Activated B cell treated with CpG ODN at 0.5 μM for 24 hours (primary cell): ENCODE results near the gene AMBRA1. TPM values are rescaled to one million over a fixed set of nuclear protein-coding genes. Genes with fewer than 3 reads are reported as not detected.

Experiments used
- ATAC-seq: fragments of 200-7000 bp; cut with Tn5 transposase; one replicate; pipeline ENCODE4 v1.10.0; 2021; ENCODE audit warnings: low read depth, mild to moderate bottlenecking, moderate library complexity
- CTCF ChIA-PET: fragments of 350-600 bp; sonication (Branson Sonifier 250); formaldehyde crosslinking; loops from one replicate; lab custom pipeline; 2021; ENCODE audit warnings: antibody characterized with exemption; lab: Charles Lee
- POLR2A ChIA-PET: fragments of 350-600 bp; sonication (Branson Sonifier 250); formaldehyde crosslinking; loops from one replicate; lab custom pipeline; 2021; ENCODE audit warnings: antibody characterized with exemption; lab: Charles Lee
- DNase-seq: peaks from one replicate; pipeline ENCODE4 v3.0.0; 2022
- H3K27ac Mint-ChIP-seq: one replicate; pipeline ENCODE4 v1.8.0; 2020; ENCODE audit warnings: mixed read lengths
- H3K27me3 Mint-ChIP-seq: one replicate; pipeline ENCODE4 v1.8.0; 2021; ENCODE audit warnings: mixed read lengths
- H3K36me3 Mint-ChIP-seq: one replicate; pipeline ENCODE4 v1.8.0; 2021; ENCODE audit warnings: low read depth, mixed read lengths
- H3K4me1 Mint-ChIP-seq: one replicate; pipeline ENCODE4 v1.8.0; 2021; ENCODE audit warnings: mixed read lengths
- H3K4me3 Mint-ChIP-seq: one replicate; pipeline ENCODE4 v1.8.0; 2020; ENCODE audit warnings: mild to moderate bottlenecking, mixed read lengths
- H3K9me3 Mint-ChIP-seq: one replicate; pipeline ENCODE4 v1.8.0; 2020; ENCODE audit warnings: mixed read lengths
- CTCF ChIP-seq: fragments of 200-600 bp; IDR thresholded peaks from one replicate; pipeline ENCODE4 v1.8.0; 2022; ENCODE audit warnings: antibody characterized with exemption, mild to moderate bottlenecking
- intact Hi-C: fragments of 100-400 bp; cut with micrococcal nuclease; formaldehyde crosslinking; loops from one replicate; pipeline ENCODE4 v1.15.1; 2024
- total RNA-seq: library from RNA; stranded (reverse); gene quantifications from 2 replicates; pipeline ENCODE4 v1.2.3, GENCODE V29; 2022

Gene AMBRA1
- total RNA-seq, 1 donor from 2014 or later: 39.1 TPM

DNA sequence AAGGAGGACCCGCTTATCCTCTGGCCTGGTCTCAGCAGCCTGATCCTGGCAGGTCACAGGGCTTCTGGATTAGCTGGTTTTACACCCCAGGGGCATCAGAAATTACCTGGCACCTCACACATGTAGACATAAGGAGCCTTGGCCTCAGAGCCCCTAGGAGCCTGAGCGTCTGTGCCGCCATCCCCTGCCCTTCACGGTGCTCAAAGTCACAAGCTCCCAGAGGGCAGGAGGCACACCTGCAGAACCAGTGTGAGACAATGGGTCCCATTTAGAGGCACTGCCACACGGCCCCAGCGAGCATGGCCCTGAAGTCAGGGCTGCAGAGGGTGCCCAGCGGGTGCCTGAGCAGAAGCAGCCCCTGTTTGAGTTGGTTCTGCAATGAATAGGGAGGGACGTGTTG is 242.7 kb downstream of the AMBRA1 start:
- Mint-ChIP-seq H3K4me1 (peaks cover 44% of the 10 kb centered on the region), H3K9me3 (no peaks in the 10 kb centered on the region), H3K27ac (no peak overlapping the region), H3K36me3 (peaks cover 7% of the 10 kb centered on the region), H3K27me3 (no peaks in the 10 kb centered on the region), H3K4me3 (no peak overlapping the region)
- TF ChIP-seq CTCF: no peak
- DNase-seq: no peak
- ChIA-PET POLR2A (no interaction called here), CTCF (interaction anchor here (1.5 to 2.1 kb wide), 2 partner anchors 13 to 17 kb away, joined by 5 to 9 read pairs; no protein-coding TSS in a partner anchor)
- no peak for ATAC-seq
- intact Hi-C loops: no loop called here

DNA sequence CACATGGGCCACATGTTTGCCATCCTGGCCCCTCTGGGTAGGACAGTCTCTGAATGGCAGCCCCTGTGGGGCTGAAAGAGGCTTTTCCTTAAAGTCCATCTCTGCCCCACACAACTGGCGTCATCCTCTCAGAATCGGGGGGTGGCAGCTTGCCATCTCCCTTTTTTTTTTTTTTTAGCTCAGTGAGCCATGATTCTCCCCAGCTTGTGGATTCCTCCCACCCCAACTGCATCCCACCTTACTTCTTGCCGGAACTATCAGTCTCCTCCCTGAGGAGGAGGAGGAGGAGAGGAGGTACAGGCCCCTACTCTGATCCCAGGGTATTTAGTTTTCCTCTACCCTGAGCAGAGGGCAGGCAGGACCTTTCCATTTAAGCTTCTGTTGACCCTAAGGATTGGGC is 243.1 kb downstream of the AMBRA1 start:
- ATAC-seq: no peak
- Mint-ChIP-seq H3K27me3 (no peaks in the 10 kb centered on the region), H3K4me1 (peaks cover 49% of the 10 kb centered on the region), H3K36me3 (peaks cover 6% of the 10 kb centered on the region), H3K9me3 (no peaks in the 10 kb centered on the region), H3K4me3 (no peak overlapping the region), H3K27ac (no peak overlapping the region)
- TF ChIP-seq CTCF: no peak
- intact Hi-C loops: no loop called here
- ChIA-PET CTCF (interaction anchor here (2.1 kb wide), 1 partner anchor 14 kb away, joined by 9 read pairs; no protein-coding TSS in a partner anchor), POLR2A (no interaction called here)
- DNase-seq: no peak

DNA sequence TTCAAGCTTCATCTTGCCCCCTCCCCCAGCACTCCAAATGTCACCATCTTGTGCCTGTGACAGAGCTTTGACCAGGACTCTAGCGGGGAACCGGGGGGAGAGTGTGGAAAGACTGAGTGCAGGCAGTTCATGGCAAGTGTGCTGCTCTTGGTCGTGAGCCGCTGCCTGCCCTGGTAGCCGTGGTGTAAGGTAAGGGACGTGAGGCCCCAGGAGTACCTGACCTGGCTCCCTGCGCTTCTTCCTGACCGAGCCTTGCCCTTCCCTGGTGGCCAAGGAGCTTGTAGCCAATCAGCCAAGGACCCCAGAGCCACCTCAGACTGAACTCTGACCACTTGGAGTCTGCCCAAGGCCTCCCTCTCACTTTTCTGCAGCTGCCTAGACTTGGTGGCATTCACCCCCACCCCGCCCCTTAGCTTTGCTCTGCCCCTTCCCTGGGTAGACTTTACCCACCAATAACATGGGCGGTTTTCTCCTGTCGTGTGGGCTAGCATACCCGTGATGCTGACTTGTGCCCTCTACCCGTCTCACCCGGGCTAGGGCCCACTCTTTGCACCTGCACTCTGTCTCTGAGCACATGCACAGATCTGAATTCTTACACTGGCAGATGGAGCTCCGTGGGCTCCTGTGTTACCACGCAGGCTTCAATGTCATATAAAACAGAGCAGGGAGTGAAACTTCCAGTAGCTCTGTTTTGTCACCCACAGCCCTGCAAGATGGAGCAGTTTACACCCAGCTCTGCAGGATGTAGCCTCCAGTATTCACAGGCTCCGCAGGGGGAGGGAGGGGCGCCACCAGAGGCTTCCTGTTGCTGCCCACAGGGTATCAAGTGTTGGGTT is 245.0 kb downstream of the AMBRA1 start:
- intact Hi-C loops: loop anchor here (5.0 kb wide), 3 partner anchors 34 to 501 kb away; partner anchors contain the start of genes CRY2 and MDK
- Mint-ChIP-seq H3K4me3 (peak overlapping the region; percentile 83), H3K4me1 (peaks cover 55% of the 10 kb centered on the region), H3K9me3 (no peaks in the 10 kb centered on the region), H3K27ac (peak overlapping the region; percentile 35), H3K36me3 (peaks cover 3% of the 10 kb centered on the region), H3K27me3 (no peaks in the 10 kb centered on the region)
- TF ChIP-seq CTCF: no peak
- ChIA-PET POLR2A (interaction anchor here (1.0 kb wide), 1 partner anchor 12 kb away, joined by 3 read pairs; no protein-coding TSS in a partner anchor), CTCF (interaction anchor here (1.0 to 2.5 kb wide), 2 partner anchors 20 to 30 kb away, joined by 3 to 8 read pairs; no protein-coding TSS in a partner anchor)
- ATAC-seq (no peak), DNase-seq (no peak)

GRCh38 chr11:46347637-46348311 is 246.0 kb downstream of the AMBRA1 start:
- no peak for TF ChIP-seq CTCF
- H3K4me3 Mint-ChIP-seq: peak overlapping the region; percentile 83
- ATAC-seq: no peak
- POLR2A ChIA-PET: interaction anchor here (1.1 kb wide), 1 partner anchor 29 kb away, joined by 3 read pairs; no protein-coding TSS in a partner anchor
- H3K27ac Mint-ChIP-seq: peak overlapping the region; percentile 35
- H3K27me3 Mint-ChIP-seq: no peaks in the 10 kb centered on the region
- no peak for DNase-seq
- H3K9me3 Mint-ChIP-seq: no peaks in the 10 kb centered on the region
- peaks cover 55% of the 10 kb centered on the region for H3K4me1 Mint-ChIP-seq
- intact Hi-C loops: loop anchor here (1.0 to 5.0 kb wide), 10 partner anchors 20 to 500 kb away; partner anchors contain the start of genes ARHGAP1, ATG13, CRY2 and HARBI1
- CTCF ChIA-PET: interaction anchor here (0.6 to 2.5 kb wide), 6 partner anchors 10 to 181 kb away, joined by 3 to 8 read pairs (median 4); no protein-coding TSS in a partner anchor
- H3K36me3 Mint-ChIP-seq: peaks cover 3% of the 10 kb centered on the region
